Activated CD8-positive, alpha-beta T cell treated with anti-CD3 and anti-CD28 coated beads, Interleukin-2, amount 10 ng/mL, durations not matched to agents 7 days and 5 days (primary cell): Measurements from ENCODE around the gene RXRA. TPM values are rescaled to one million over a fixed set of nuclear protein-coding genes. Genes with fewer than 3 reads are reported as not detected.

ENCODE experiments used
- ATAC-seq: fragments of 150-1000 bp; cut with Tn5 transposase; one replicate; pipeline ENCODE4 v1.10.0; 2021; ENCODE audit warnings: moderate library complexity
- CTCF ChIA-PET: fragments of 350-600 bp; sonication (Branson Sonifier 250); formaldehyde crosslinking; loops from one replicate; lab custom pipeline; 2021; ENCODE audit warnings: antibody characterized with exemption; lab: Charles Lee
- POLR2A ChIA-PET: fragments of 350-600 bp; sonication (Branson Sonifier 250); formaldehyde crosslinking; loops from one replicate; lab custom pipeline; 2021; ENCODE audit warnings: antibody characterized with exemption; lab: Charles Lee
- DNase-seq: peaks from one replicate; pipeline ENCODE4 v3.0.0-alpha.2; 2020
- H3K27ac Mint-ChIP-seq: one replicate; pipeline ENCODE4 v1.8.0; 2021; ENCODE audit warnings: mild to moderate bottlenecking, mixed read lengths
- H3K27me3 Mint-ChIP-seq: one replicate; pipeline ENCODE4 v1.8.0; 2021; ENCODE audit warnings: low read depth, mixed read lengths
- H3K36me3 Mint-ChIP-seq: one replicate; pipeline ENCODE4 v1.8.0; 2021; ENCODE audit warnings: low read depth, mixed read lengths
- H3K4me1 Mint-ChIP-seq: one replicate; pipeline ENCODE4 v1.8.0; 2021; ENCODE audit warnings: low read depth, mixed read lengths
- H3K4me3 Mint-ChIP-seq: one replicate; pipeline ENCODE4 v1.8.0; 2021; ENCODE audit warnings: mild to moderate bottlenecking, mixed read lengths
- H3K9me3 Mint-ChIP-seq: one replicate; pipeline ENCODE4 v1.8.0; 2022; ENCODE audit warnings: mixed read lengths; ENCODE audit not compliant: insufficient read depth
- microRNA-seq: library from miRNA; unstranded; fragments of <30 nt; microRNA quantifications from one replicate; pipeline ENCODE4 v1.2.0, GENCODE V29; 2022
- total RNA-seq, 2 experiments: library from RNA; stranded (reverse); gene quantifications; one replicate each; pipeline ENCODE4 v1.2.3, GENCODE V29; 2021

Gene RXRA
- total RNA-seq, 2 experiments from 2014 or later: 3.8 to 4.2 TPM

- Mint-ChIP-seq H3K27me3 (no peaks in the 10 kb centered on the region), H3K27ac (no peak overlapping the region), H3K4me3 (no peak overlapping the region), H3K36me3 (no peaks in the 10 kb centered on the region), H3K4me1 (peaks cover 9% of the 10 kb centered on the region), H3K9me3 (no peaks in the 10 kb centered on the region)
- ChIA-PET CTCF (no interaction called here), POLR2A (no interaction called here)
- ATAC-seq (no peak), DNase-seq (no peak)
Measured at GRCh38 chr9:134477927-134478326, 151.7 kb downstream of the RXRA start.

GRCh38 chr9:134481762-134482161, 155.5 kb downstream of the RXRA start:
- ATAC-seq (no peak), DNase-seq (no peak)
- no peaks in the 10 kb centered on the region for H3K4me1 Mint-ChIP-seq
- H3K4me3 Mint-ChIP-seq: no peak overlapping the region
- POLR2A ChIA-PET: no interaction called here
- no peak overlapping the region for H3K27ac Mint-ChIP-seq
- H3K27me3 Mint-ChIP-seq: no peaks in the 10 kb centered on the region
- no peaks in the 10 kb centered on the region for H3K9me3 Mint-ChIP-seq
- no peaks in the 10 kb centered on the region for H3K36me3 Mint-ChIP-seq
- CTCF ChIA-PET: no interaction called here

GRCh38 chr9:134482226-134482625, 156.0 kb downstream of the RXRA start:
- H3K36me3 Mint-ChIP-seq: no peaks in the 10 kb centered on the region
- H3K27me3 Mint-ChIP-seq: no peaks in the 10 kb centered on the region
- no peak for DNase-seq
- POLR2A ChIA-PET: no interaction called here
- H3K4me1 Mint-ChIP-seq: no peaks in the 10 kb centered on the region
- H3K4me3 Mint-ChIP-seq: no peak overlapping the region
- H3K9me3 Mint-ChIP-seq: no peaks in the 10 kb centered on the region
- no peak for ATAC-seq
- no peak overlapping the region for H3K27ac Mint-ChIP-seq
- CTCF ChIA-PET: no interaction called here

GRCh38 chr9:134483361-134484184, 157.3 kb downstream of the RXRA start:
- ChIA-PET POLR2A (no interaction called here), CTCF (no interaction called here)
- no peak overlapping the region for H3K27ac Mint-ChIP-seq
- H3K4me3 Mint-ChIP-seq: no peak overlapping the region
- no peak for DNase-seq
- H3K9me3 Mint-ChIP-seq: no peaks in the 10 kb centered on the region
- ATAC-seq: no peak
- H3K4me1 Mint-ChIP-seq: no peaks in the 10 kb centered on the region
- H3K36me3 Mint-ChIP-seq: no peaks in the 10 kb centered on the region
- H3K27me3 Mint-ChIP-seq: no peaks in the 10 kb centered on the region

GRCh38 chr9:134484479-134484878, 158.2 kb downstream of the RXRA start:
- ChIA-PET POLR2A (no interaction called here), CTCF (no interaction called here)
- DNase-seq (no peak), ATAC-seq (no peak)
- Mint-ChIP-seq H3K27ac (no peak overlapping the region), H3K4me3 (no peak overlapping the region), H3K27me3 (no peaks in the 10 kb centered on the region), H3K4me1 (no peaks in the 10 kb centered on the region), H3K36me3 (no peaks in the 10 kb centered on the region), H3K9me3 (no peaks in the 10 kb centered on the region)

- H3K27me3 Mint-ChIP-seq: no peaks in the 10 kb centered on the region
- no peaks in the 10 kb centered on the region for H3K36me3 Mint-ChIP-seq
- H3K27ac Mint-ChIP-seq: no peak overlapping the region
- H3K4me1 Mint-ChIP-seq: no peaks in the 10 kb centered on the region
- DNase-seq (no peak), ATAC-seq (no peak)
- ChIA-PET CTCF (no interaction called here), POLR2A (no interaction called here)
- H3K9me3 Mint-ChIP-seq: no peaks in the 10 kb centered on the region
- no peak overlapping the region for H3K4me3 Mint-ChIP-seq
Measured at GRCh38 chr9:134485653-134486052, 159.4 kb downstream of the RXRA start.

- no peaks in the 10 kb centered on the region for H3K27me3 Mint-ChIP-seq
- H3K27ac Mint-ChIP-seq: no peak overlapping the region
- no peak for ATAC-seq
- no peaks in the 10 kb centered on the region for H3K4me1 Mint-ChIP-seq
- no peaks in the 10 kb centered on the region for H3K36me3 Mint-ChIP-seq
- no peak overlapping the region for H3K4me3 Mint-ChIP-seq
- POLR2A ChIA-PET: no interaction called here
- no peaks in the 10 kb centered on the region for H3K9me3 Mint-ChIP-seq
- CTCF ChIA-PET: no interaction called here
- DNase-seq: no peak
Measured at GRCh38 chr9:134486143-134486591, 159.9 kb downstream of the RXRA start.

GRCh38 chr9:134486596-134486995, 160.3 kb downstream of the RXRA start:
- DNase-seq (no peak), ATAC-seq (no peak)
- no peaks in the 10 kb centered on the region for H3K4me1 Mint-ChIP-seq

More at GRCh38 chr9:134486596-134486995, 160.3 kb downstream of the RXRA start:
- ChIA-PET POLR2A (no interaction called here), CTCF (no interaction called here)
- Mint-ChIP-seq H3K9me3 (no peaks in the 10 kb centered on the region), H3K36me3 (no peaks in the 10 kb centered on the region), H3K27me3 (no peaks in the 10 kb centered on the region), H3K27ac (no peak overlapping the region), H3K4me3 (no peak overlapping the region)

Small RNA genes lying within 50 kb of the gene (microRNA-seq; reads per million reads assigned to microRNA genes)
- not detected for gene MIR4669

Other genes with a start within 250 kb of the RXRA start
- 10 to 100 TPM; 43.6 to 47.8 TPM for gene WDR5, start 190.4 kb upstream of the RXRA start, total RNA-seq
- gene RNU6ATAC, start 161.9 kb upstream of the RXRA start, total RNA-seq: 10 to 100 TPM; 13.7 to 50.1 TPM